ENCODE measurements around the gene SNRNP48.

GRCh38 chr6:7604003-7604402 lies 14.0 kb downstream of the SNRNP48 start:
- TF ChIP-seq CTCF (IDR thresholded peaks at IDR 0.05): no peak
- no peak for TF ChIP-seq POLR2A (IDR thresholded peaks at IDR 0.05)

Measured in esophagus squamous epithelium (tissue), 4 donors.